ENCODE measurements around the gene RPUSD3. TPM values are rescaled to one million over a fixed set of nuclear protein-coding genes. Genes with fewer than 3 reads are reported as not detected.

The RPUSD3 gene
- total and polyA plus RNA-seq, 9 of the 15 experiments (the other 6 are each of a cell fraction or from before 2014, with no cell fraction given) = 13.8 to 99.0 (median 59.3) TPM

DNA sequence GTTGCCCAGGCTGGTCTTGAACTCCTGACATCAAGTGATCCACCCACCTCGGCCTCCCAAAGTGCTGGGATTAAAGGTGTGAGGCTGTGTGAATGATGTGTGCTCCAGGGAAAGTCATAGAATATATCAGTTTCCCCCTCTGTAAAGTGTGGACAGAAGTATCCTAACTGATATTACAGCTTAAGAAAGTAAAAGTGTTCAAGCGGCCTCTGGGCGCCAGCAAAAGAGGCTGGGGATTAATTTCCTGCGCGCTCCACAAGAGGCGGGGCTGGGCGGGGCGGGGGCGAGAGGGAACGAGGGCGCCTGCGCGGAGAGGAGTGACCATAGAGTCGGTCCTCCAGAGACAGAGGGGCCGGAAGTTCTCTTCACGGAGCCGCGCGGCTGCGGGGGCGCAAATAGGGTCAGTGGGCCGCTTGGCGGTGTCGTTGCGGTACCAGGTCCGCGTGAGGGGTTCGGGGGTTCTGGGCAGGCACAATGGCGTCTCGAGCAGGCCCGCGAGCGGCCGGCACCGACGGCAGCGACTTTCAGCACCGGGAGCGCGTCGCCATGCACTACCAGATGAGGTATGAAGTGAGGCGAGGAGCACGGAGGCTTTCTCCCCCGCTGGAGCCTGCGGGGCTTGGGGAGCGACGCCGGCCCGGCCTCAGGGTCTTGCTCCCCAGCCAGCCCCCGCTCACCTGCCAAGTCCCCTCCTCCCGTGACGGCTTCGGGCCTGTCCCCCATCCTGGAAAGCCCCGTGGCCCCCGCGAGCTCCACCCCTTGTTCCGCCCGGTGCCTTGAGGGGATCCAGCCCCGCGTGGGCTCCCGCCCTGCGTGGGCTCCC is 46.7 kb upstream of the RPUSD3 start, which contains the start of gene JAGN1 (continued):
- TF ChIP-seq L3MBTL2 (IDR thresholded peaks at IDR 0.05) = peak; percentile 86
- TF ChIP-seq POLR2AphosphoS2 (IDR thresholded peaks at IDR 0.05; ENCODE audit: low read length) = no peak; the same call in 1 of the 2 replicates
- TF ChIP-seq CBFA2T2 (conservative IDR thresholded peaks at IDR 0.05) = no peak
- TF ChIP-seq, protein P1, sequence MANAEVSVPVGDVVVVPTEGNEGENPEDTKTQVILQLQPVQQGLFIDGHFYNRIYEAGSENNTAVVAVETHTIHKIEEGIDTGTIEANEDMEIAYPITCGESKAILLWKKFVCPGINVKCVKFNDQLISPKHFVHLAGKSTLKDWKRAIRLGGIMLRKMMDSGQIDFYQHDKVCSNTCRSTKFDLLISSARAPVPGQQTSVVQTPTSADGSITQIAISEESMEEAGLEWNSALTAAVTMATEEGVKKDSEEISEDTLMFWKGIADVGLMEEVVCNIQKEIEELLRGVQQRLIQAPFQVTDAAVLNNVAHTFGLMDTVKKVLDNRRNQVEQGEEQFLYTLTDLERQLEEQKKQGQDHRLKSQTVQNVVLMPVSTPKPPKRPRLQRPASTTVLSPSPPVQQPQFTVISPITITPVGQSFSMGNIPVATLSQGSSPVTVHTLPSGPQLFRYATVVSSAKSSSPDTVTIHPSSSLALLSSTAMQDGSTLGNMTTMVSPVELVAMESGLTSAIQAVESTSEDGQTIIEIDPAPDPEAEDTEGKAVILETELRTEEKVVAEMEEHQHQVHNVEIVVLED (CRISPR knock-in tag; IDR thresholded peaks at IDR 0.05) = 0 out of 2 replicates have a peak, but pooled peaks have one; percentile 34
- TF ChIP-seq HDGF (IDR thresholded peaks at IDR 0.05) = no peak; the same call in 1 of the 2 replicates
- TF ChIP-seq RUNX1 (IDR thresholded peaks at IDR 0.05; ENCODE audit: low read depth) = no peak
- TF ChIP-seq, protein P2, sequence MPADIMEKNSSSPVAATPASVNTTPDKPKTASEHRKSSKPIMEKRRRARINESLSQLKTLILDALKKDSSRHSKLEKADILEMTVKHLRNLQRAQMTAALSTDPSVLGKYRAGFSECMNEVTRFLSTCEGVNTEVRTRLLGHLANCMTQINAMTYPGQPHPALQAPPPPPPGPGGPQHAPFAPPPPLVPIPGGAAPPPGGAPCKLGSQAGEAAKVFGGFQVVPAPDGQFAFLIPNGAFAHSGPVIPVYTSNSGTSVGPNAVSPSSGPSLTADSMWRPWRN (IDR thresholded peaks at IDR 0.05; ENCODE audit: low read depth) = no peak
- TF ChIP-seq POLR2G (IDR thresholded peaks at IDR 0.05; ENCODE audit: low read depth, low read length) = peak; percentile 97
- TF ChIP-seq, protein P3, sequence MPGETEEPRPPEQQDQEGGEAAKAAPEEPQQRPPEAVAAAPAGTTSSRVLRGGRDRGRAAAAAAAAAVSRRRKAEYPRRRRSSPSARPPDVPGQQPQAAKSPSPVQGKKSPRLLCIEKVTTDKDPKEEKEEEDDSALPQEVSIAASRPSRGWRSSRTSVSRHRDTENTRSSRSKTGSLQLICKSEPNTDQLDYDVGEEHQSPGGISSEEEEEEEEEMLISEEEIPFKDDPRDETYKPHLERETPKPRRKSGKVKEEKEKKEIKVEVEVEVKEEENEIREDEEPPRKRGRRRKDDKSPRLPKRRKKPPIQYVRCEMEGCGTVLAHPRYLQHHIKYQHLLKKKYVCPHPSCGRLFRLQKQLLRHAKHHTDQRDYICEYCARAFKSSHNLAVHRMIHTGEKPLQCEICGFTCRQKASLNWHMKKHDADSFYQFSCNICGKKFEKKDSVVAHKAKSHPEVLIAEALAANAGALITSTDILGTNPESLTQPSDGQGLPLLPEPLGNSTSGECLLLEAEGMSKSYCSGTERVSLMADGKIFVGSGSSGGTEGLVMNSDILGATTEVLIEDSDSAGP (CRISPR knock-in tag; IDR thresholded peaks at IDR 0.05) = no peak
- TF ChIP-seq, protein P4, sequence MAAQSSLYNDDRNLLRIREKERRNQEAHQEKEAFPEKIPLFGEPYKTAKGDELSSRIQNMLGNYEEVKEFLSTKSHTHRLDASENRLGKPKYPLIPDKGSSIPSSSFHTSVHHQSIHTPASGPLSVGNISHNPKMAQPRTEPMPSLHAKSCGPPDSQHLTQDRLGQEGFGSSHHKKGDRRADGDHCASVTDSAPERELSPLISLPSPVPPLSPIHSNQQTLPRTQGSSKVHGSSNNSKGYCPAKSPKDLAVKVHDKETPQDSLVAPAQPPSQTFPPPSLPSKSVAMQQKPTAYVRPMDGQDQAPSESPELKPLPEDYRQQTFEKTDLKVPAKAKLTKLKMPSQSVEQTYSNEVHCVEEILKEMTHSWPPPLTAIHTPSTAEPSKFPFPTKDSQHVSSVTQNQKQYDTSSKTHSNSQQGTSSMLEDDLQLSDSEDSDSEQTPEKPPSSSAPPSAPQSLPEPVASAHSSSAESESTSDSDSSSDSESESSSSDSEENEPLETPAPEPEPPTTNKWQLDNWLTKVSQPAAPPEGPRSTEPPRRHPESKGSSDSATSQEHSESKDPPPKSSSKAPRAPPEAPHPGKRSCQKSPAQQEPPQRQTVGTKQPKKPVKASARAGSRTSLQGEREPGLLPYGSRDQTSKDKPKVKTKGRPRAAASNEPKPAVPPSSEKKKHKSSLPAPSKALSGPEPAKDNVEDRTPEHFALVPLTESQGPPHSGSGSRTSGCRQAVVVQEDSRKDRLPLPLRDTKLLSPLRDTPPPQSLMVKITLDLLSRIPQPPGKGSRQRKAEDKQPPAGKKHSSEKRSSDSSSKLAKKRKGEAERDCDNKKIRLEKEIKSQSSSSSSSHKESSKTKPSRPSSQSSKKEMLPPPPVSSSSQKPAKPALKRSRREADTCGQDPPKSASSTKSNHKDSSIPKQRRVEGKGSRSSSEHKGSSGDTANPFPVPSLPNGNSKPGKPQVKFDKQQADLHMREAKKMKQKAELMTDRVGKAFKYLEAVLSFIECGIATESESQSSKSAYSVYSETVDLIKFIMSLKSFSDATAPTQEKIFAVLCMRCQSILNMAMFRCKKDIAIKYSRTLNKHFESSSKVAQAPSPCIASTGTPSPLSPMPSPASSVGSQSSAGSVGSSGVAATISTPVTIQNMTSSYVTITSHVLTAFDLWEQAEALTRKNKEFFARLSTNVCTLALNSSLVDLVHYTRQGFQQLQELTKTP (IDR thresholded peaks at IDR 0.05; ENCODE audit: low read depth in 1 of 2, partially characterized antibody in 2 of 2) = peak in 1 of 2 experiments; percentile 17
- TF ChIP-seq, protein P5, sequence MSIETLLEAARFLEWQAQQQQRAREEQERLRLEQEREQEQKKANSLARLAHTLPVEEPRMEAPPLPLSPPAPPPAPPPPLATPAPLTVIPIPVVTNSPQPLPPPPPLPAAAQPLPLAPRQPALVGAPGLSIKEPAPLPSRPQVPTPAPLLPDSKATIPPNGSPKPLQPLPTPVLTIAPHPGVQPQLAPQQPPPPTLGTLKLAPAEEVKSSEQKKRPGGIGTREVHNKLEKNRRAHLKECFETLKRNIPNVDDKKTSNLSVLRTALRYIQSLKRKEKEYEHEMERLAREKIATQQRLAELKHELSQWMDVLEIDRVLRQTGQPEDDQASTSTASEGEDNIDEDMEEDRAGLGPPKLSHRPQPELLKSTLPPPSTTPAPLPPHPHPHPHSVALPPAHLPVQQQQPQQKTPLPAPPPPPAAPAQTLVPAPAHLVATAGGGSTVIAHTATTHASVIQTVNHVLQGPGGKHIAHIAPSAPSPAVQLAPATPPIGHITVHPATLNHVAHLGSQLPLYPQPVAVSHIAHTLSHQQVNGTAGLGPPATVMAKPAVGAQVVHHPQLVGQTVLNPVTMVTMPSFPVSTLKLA (conservative IDR thresholded peaks at IDR 0.05) = peak; percentile 45 to 86; a peak in 2 of 4 replicates
- TF ChIP-seq STAG1 (CRISPR knock-in tag; IDR thresholded peaks at IDR 0.05; ENCODE audit: borderline replicate concordance) = 0 out of 2 replicates have a peak, but pooled peaks have one; percentile 7
- TF ChIP-seq CCAR2 (IDR thresholded peaks at IDR 0.05; ENCODE audit: low read depth, low read length) = no peak
- TF ChIP-seq ZNF408 (CRISPR knock-in tag; IDR thresholded peaks at IDR 0.05; ENCODE audit: low read depth) = no peak
- TF ChIP-seq TCF7L2 (IDR thresholded peaks at IDR 0.05; ENCODE audit: low read depth, low read length) = no peak
- TF ChIP-seq ZNF445 (CRISPR knock-in tag; IDR thresholded peaks at IDR 0.05; ENCODE audit: low read depth) = no peak
- no peak for TF ChIP-seq MYNN (IDR thresholded peaks at IDR 0.05)
- TF ChIP-seq MYNN (CRISPR knock-in tag; IDR thresholded peaks at IDR 0.05) = no peak
- TF ChIP-seq WHSC1 (IDR thresholded peaks at IDR 0.05; ENCODE audit: low read length) = no peak

Measured in K562 (cell line).